HG03064 (cell line): ENCODE data around the gene KCTD17.

Experiments
- ATAC-seq: cut with Tn5 transposase; IDR thresholded peaks from one replicate; pipeline ENCODE4 v1.9.1; 2021; ENCODE audit warnings: low read depth; ENCODE audit not compliant: unreplicated experiment

The KCTD17 gene, protein sequence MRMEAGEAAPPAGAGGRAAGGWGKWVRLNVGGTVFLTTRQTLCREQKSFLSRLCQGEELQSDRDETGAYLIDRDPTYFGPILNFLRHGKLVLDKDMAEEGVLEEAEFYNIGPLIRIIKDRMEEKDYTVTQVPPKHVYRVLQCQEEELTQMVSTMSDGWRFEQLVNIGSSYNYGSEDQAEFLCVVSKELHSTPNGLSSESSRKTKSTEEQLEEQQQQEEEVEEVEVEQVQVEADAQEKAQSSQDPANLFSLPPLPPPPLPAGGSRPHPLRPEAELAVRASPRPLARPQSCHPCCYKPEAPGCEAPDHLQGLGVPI

DNA sequence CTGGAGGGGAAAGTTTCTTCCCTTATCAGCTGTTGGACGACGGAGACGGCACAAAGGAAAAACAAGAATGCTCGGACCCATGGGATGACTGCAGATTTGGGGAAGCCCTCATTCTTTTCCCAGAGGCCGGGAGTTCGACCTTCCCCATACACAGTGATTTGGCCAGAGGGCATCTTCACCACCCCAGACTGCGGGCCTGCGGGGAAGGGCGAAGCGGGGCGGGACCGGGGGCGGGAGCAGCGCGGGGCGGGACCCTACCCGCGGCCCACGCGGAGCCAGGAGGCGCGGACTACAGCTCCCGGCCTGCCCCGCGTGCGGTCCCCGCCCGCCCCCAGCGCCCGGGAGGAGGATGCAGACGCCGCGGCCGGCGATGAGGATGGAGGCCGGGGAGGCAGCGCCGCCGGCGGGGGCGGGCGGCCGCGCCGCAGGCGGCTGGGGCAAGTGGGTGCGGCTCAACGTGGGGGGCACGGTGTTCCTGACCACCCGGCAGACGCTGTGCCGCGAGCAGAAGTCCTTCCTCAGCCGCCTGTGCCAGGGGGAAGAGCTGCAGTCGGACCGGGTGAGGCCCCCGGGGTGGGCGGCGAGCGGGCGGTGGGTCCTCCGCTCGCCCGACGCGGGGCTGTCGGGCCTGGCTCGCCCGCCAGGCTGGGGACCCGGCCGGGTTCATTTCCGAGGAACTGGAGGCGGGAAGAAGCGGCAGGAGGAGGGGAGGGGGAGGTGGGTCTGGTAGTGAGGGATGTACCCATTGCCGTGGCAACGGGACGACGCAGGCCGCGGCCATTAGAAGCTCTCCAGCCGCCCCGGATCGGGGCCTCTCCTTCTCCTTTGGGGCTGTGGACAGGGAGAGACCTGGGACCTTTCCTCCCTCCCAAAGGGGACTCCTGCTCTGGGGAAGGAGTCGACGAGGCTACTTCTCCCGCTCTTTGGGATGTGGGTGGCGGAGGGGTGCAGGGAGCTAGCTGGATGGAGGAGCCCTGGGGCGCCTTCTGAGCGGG, at the start of gene KCTD17:
Gene KCTD17 (plus strand): TSS at position 352 of the 995 bp plus-strand sequence. CDS start 19 bp downstream, at position 371.
- ATAC-seq, result no peak

DNA sequence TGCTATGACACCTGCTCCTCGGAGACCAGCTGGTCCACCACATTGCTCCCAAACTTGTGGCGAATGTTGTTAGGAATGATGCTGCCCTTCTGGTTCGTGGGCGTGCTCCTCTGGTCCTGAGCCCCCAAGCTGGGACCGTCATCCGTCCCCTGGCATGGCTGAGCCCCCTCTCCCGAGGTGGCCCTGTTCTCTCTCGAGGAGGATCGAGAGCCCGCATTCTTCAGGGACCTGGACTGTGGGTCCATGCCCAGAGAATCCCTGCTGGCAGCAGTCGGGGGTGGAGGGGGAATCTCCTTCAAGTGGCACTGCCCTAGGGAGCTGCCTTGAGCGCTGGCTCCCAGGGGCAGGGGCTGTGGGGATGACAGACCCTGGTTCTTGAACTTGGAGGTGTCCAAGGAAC, 49.7 kb upstream of the KCTD17 start:
- no peak for ATAC-seq

DNA sequence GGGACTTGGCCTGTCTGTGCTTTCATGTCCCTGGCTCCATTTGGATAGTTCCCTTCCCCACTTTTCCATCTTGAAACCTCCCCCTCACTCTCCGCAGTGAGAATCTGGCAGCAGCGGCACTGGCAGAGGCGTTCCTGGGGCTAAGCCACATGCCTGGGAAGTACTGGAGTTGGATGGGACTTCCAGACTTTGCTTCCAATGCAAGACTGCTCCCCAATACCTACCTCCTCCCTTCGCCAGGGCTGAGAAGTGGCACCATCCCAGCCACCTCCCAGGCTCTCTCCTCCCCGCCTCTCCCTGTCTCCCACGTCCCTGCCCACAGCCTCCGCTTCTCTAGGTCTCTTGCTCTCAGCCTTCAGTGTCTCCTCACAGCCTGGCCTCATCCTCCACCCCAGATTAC, 48.9 kb upstream of the KCTD17 start:
- ATAC-seq, result no peak

DNA sequence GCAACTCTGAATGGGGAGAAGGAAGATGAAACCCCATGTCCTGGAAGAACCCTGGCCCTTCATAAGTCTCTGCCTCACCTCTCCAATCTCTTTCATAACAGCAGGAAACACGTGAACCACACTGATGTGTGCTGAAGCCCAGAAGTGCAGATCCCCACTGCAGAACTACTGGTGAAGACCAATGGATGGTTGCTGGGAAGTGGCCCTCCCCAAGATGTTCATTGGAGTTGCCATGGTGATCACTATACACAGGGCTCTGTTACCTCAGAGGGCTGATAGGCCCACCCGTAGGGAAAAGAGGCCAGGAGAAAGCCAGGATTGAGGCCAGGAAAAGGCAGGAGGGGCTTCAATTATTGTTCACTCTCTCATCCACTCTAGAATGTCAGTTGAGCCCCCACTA, 43.9 kb upstream of the KCTD17 start:
- no peak for ATAC-seq

DNA sequence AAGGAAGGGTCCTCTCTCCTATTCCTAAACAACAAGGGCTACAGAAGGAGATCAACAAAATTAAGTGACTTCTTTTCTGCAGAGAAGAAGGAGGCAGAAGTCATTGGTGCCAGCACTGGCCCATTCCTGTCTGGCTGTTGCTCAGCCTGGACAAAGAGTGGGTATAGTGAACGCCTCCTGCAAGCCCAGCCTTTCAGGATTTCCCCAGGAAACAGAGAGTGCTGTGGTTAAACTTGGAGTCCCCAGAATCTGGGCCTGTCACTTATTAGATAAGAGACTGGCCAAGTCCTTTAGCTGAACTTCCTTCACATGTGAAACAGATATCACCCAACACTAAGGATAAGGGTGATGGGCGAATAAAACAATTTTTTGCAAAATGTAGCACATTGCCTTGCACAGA, 43.2 kb upstream of the KCTD17 start:
- ATAC-seq, result no peak

DNA sequence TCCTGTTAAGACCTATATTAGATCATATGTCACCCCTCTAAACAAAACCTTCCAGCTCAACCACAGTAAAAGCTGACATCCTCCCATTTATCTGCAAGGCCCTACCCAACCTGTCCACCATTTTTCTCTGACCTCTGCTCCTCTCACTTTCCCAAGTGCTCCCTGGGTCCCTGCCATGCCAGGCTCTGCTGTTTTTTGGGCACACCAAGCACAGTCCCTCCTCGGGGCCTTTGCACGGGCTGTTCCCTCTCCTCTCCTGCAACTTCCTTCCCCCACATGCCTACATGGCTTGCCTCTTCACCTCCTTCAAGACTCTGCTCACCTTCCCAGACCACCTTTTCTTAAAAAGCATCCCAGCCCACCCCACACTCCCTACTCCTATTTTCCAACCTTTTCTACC, 42.1 kb upstream of the KCTD17 start:
- ATAC-seq, result no peak

DNA sequence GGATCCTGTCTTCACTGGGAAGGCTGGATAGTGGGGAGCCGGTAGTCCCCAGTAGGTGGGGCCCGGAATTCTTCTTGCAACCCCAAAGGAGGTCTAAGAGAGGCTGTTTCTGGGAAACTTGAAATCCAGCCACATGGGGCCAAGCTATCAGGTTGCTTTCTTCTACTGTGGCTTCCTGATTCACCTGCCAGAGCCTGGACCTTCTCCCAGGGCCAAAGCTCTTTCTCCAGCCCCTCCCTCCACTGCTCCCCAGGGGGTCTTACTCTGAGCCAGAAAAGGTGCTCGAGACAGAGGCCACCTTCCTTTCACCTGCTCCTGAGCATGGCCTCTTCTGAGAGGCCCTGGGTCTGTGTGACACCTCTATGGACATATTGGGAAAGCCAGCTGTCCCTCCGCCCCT, 41.4 kb upstream of the KCTD17 start:
- ATAC-seq, result no peak

DNA sequence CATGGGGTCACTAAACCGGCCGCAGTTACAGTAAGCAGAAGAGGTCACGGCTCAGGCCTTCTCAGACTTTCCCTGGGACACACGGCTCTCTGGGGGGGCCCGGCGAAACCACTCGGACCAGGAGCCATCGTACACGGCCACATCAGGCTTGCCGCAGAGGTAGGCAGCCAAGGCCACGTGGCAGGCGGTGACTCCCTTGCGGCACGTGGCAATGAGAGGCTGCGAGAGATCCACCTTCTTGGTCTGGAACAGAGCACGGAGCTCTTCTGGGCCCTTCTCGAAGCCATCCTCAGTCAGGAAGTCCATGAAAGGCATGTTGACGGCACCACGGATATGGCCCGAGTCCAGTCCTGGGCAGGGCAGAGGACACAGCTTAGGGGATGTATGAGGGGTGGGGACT, 40.6 kb upstream of the KCTD17 start:
- no peak for ATAC-seq

DNA sequence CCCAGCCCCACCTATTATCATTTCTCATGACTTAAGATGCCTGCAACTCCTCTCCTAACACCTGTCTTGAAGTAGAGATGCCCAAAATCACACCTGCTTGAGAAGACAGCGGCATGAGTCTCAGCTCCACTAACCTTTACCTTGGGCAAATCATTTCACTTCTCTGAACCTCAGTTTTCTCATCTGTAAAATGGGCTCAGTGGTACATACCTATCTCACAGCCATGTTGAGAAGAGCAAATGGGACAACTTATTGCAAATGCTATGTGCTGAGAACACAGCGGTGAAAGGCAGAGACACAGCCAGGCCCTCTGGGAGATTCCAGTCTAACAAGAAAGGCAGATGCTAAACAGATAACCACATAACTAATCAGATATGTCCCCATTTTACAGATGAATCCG, 40.1 kb upstream of the KCTD17 start:
- no peak for ATAC-seq

DNA sequence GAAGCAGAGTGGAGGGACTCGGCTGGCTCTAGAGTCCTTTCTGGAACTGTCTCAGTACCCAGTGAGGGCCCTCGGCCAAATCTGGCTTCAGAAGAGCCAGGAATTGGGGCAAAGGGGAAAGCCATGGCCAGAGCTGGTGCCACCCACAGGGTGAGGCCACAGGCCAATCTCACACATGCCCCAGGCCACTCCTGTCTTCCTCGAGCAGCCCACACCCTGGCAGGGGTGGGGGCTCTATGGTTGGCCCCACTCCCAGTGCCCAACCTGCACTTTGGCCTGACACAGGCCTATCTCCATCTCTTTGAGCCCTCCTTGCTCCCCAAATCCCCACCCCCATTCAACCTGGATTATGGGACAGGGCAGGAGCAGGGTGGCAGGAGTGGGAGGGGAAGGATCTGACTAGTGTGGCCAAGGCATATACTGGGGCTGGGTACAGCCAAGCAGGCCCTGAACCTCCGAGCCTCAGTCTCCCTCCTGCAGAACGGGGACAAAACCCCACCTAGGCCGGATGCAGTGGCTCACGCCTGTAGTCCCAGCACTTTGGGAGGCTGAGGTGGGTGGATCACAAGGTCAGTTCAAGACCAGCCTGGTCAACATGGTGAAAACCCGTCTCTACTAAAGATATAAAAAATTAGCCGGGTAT, 39.2 kb upstream of the KCTD17 start:
- no peak for ATAC-seq

DNA sequence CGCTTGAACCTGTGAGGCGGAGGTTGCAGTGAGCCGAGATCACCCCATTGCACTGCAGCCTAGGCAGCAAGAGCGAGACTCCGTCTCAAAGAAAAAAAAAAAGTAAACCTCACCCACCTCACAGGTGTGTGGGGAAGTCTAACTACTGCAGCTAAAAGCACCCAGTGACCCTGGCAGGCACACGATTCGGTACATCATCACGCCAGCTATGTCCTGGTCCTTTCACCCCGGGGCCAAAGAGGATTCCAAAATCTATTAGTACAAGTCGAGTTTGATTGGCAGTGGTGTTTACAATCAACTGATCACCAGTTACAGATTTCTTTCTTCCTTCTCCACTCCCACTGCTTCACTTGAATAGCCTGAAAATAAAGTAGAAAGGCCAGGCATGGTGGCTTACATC, 38.6 kb upstream of the KCTD17 start:
- no peak for ATAC-seq

DNA sequence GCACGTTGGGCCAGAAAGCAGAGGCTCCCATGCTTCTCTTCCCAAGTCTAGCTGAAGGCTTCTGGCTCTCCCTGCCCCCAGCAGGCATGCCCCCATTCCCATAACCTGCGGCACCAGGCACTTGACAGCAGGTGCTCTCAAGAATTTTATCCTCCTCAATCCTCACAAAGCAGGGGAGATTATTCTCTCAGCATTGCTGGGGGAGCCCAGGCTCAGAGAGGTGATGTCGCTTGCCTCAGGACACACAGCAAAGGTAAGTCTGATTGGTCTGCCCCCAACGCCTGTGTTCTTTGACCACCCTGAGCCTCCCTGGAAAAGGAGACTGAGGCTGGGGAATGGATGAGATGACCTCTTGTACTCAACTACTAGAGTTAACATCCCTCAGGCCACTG, 37.1 kb upstream of the KCTD17 start:
- no peak for ATAC-seq

DNA sequence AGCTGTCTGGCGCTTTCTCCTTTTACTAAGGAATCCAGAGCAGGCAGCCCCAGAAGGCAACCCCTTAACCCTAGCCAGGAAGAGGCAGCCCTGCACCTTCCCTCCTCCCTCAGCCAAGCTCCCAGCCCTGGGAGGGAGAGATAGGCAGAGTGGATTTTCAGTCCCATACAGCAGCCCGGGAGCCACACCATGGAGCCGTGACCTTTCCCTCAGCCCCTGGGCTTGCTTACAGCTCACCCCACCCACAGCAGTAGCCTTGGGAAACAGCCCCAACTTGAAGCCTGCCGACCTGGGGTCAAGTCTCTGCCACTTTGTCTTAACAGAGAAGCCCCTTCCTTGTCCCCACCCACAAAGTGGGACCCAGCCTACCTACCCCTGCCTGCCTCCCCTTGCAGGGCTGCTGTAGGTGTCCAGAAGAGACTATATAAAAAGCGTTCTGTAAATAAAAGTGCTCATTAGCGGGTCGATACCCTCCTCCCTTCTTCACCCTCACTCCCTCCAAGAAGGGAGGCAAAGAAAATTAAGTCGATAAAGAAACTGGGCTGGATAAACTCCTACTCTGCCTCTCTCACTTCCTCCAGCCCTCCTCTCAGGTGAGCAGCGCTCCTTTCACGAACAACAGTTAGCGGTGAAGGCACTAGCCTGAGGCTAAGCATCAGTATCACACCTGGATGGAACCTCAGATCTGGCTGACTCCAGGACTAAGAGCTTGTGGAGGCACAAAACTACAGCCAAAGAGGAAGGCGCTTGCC, 36.5 kb upstream of the KCTD17 start:
- no peak for ATAC-seq

DNA sequence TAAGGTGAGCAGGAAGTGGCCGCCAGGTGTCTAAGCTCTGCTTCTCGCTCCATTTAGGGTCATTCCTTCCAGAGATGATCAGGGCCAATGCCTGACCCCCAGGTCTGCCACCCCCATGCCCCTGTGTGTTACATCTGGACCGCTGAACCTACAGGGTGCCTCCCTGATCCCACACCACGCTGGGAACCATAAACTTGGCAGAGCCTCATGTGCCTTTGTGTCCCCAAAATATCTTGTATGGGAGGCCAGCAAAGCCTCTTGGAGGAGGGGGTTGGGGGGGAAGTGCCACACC, 36.0 kb upstream of the KCTD17 start:
- no peak for ATAC-seq

DNA sequence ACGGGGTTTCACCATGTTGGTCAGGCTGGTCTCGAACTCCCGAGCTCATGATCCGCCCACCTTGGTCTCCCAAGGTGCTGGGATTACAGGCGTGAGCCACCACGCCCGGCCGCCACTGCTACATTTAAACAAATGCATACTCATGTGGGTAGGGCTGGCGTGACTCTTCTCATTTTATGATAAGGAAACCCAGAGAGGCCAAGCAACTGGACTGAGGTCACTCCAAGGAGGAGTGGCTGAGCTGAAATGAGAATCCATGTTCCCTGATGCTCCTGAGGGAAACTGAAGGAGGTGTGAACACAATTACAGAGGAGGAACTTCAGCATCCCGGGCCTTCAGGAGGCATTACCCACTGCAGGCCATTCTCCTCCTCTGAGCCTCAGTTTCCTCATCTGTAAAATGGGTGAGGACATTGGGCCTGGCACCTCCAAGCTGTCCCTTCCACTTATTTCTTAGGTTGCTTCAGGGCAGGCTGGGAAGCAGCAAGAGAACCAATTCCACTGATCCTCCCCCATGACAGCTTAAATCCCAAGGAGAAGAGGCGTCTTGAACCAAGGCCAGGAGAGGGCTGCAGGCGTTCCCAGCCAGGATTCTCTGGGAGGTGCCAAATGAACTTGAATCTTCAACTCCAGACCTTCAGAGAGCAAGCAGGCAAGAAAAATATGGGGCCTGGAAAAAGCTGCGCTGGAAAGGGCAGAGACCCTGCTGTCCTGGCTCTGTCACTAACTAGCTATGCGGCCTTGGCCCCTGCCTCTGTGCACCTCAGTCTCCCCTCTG, 35.2 kb upstream of the KCTD17 start:
- ATAC-seq, result no peak

DNA sequence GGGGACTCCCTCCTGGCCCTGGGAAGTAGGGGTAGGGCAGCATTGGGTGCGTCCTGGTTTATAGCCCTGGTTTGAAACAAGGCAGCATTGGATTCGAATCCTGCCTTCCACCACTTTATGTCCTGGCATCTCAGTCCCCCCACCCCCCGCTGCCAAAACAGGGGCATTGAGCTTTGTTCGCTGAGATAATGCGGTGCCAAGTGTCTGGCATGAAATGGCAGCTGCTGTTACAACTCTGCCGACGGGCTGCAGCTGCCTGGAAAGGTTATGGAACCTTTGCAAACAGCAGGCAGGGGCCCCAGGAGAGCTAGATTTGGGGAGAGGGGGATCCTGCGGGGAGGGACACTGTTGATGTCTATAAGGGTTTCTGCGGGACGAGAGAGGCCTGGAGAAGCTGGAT, 34.2 kb upstream of the KCTD17 start:
- ATAC-seq, result no peak

DNA sequence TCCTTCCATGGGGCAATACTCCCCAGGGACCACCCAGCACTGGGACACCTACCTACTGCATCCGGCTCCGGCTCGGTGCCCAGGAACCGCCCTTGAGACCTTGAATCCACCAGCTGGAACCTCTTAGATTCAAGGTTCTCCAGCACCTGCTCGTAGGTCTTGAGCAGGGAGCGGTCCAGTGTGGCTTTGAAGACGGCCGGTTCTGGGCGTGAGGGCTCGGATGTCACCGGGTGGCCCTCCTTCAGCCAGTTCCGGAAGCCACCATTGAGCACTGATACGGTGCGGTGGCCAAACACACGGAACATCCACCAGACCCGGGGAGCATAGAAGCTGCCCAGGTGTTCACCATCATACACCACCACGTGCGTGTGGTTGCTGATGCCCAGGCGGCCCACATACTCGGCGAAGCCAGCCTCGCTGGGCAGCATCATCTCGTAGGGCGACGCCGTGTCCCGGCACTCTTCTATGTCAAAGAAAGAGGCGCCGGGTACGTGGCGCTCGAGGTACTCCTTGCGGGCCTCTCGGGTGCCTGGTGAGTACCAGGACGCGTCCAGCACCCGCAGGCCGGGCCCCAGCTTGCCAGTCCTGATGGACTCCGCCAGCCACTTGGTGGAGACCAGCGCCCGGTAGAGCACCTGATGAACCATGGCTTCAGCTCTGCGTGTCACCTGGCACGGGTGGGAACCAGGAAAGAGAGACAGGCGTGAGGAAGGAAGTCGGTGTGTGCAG, 33.3 kb upstream of the KCTD17 start:
- ATAC-seq, result no peak

DNA sequence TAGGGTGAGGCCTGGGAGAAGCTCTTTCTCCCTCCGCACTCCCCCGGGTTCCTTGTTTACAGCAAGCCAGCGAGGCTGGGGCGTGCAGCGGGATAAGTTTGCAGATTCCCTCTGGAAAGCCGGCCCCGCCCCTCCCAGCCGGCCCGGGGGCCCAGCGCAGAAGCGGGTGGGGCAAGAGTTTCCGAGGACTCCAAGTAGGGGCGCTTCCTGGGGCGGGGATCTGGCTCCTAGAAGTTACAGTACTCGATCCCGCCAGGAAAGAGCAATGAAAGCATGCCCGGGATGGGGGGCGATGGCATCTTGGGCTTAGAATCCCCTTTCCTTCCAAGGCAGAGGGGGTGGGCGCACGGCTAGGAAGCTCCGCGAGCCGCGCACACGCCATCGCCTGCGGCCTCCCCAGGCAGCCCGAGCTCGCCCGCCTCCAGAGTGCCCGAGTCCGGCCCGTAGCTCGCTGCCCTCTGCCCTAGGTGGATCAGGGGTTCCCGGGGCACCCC, 32.7 kb upstream of the KCTD17 start:
- no peak for ATAC-seq
